ENCODE data around the gene ECHS1.

The ECHS1 gene

GRCh38 chr10:133318494-133319127, 54.5 kb downstream of the ECHS1 start:
- peak; percentile 61 for DNase-seq

GRCh38 chr10:133316732-133317131, 56.4 kb downstream of the ECHS1 start:
- DNase-seq = no peak

GRCh38 chr10:133316266-133316665, 56.9 kb downstream of the ECHS1 start:
- no peak for DNase-seq

- DNase-seq = no peak
Observed at GRCh38 chr10:133315847-133316246, 57.3 kb downstream of the ECHS1 start.

GRCh38 chr10:133314911-133315310, 58.2 kb downstream of the ECHS1 start:
- no peak for DNase-seq

- no peak for DNase-seq
Observed at GRCh38 chr10:133313192-133313591, 60.0 kb downstream of the ECHS1 start.

GRCh38 chr10:133312769-133313145, 60.4 kb downstream of the ECHS1 start:
- DNase-seq = no peak
